ES-I3 (cell line): ENCODE results near the gene RGS6.

Experiments used
- H3K36me3 ChIP-seq: 2 replicates; pipeline ENCODE4 v1.6.1; 2013; ENCODE audit warnings: mild to moderate bottlenecking, low read length, control low read depth, moderate library complexity; ENCODE audit not compliant: insufficient read depth
- H3K4me1 ChIP-seq: 2 replicates; pipeline ENCODE4 v1.6.1; 2013; ENCODE audit warnings: mild to moderate bottlenecking, control low read depth, low read length; ENCODE audit not compliant: insufficient read depth
- H3K9ac ChIP-seq: 2 replicates; pipeline ENCODE4 v1.6.1; 2013; ENCODE audit warnings: low read depth, mild to moderate bottlenecking, low read length, moderate library complexity
- H3K9me3 ChIP-seq: 2 replicates; pipeline ENCODE4 v1.6.1; 2013; ENCODE audit warnings: mild to moderate bottlenecking, low read length, moderate library complexity; ENCODE audit not compliant: control insufficient read depth, insufficient read depth

The RGS6 gene

DNA sequence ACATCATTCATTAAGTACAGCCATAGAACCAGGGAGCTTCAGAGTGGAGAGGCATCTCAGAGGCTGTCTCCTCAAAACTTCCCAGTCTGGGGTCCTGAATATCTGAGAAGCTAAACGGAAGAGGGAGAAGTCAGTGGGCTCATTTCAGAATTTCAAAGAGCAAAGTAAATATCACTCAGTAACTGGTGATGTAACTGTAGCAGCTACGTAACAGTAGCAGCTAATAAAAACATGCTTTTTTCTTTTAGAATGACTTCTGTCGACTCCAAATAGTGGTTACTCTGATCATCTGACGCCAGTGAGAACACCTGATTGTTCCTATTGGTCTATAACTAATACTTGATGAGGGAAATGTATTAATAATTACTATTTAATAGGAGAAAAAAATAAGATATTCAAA, 578.3 kb downstream of the RGS6 start:
- no peaks in the 10 kb centered on the region for H3K9me3 ChIP-seq
- no peaks in the 10 kb centered on the region for H3K4me1 ChIP-seq
- no peaks in the 10 kb centered on the region for H3K36me3 ChIP-seq
- no peak overlapping the region for H3K9ac ChIP-seq

DNA sequence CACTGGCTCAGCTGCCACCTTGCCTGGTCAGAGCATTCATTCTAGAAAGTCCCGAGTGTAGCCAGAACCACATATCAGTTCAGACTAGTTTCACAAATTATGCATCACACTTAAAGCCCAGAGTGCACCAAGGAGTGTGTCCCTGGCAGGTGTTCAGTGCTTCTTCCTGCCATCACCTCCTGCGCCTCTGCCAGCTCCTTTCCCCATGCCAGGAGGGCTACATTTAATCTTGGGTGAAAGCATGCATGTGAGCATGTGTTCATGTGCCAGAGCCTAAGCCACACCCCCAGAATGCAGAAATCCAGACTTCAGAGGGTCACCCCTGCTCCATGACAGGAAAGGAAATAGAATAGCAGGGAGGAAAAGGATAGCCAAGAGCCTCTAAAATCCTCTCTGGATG, 580.1 kb downstream of the RGS6 start:
- Histone ChIP-seq H3K4me1 (no peaks in the 10 kb centered on the region), H3K9me3 (no peaks in the 10 kb centered on the region), H3K36me3 (no peaks in the 10 kb centered on the region), H3K9ac (no peak overlapping the region)

DNA sequence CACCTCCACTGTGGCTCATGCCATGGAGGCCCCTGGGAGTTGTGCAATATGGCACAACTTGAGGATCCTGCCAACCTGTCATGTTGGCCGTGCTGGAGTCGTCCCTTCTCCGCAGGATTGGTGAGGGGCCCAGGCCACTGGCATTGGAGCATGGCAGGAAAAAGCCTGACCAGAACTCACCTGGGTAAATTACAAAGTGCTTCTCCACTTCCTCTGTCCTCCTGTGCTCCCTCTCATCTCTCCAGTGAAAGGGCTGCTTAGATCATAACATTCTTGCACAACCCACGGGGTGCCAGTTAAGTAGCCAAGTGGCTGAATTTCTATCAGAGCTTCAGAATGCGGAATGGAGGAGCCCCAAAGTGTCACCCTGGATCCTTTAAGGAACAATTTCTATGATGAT, 580.7 kb downstream of the RGS6 start:
- Histone ChIP-seq H3K4me1 (no peaks in the 10 kb centered on the region), H3K9me3 (no peaks in the 10 kb centered on the region), H3K9ac (no peak overlapping the region), H3K36me3 (no peaks in the 10 kb centered on the region)

DNA sequence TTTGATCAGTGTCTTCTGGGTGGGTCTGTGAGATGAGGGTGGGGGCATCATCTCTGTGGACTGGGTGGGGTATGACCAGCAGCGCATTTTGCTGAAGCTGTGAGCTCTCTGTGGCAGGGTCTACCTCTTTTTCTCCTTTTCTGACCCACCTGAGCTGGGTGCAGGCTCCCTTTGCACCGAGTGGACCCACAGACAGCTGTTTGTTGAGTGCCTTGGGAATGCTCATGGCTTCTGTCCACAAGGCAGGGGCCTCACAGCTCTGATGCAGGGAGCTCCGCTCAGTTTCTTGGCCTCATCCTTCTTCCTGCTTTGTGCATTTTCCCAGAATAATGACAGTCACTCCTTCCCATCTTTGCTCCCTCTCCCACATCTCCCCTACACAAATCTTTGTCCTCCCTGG, 581.1 kb downstream of the RGS6 start:
- no peak overlapping the region for H3K9ac ChIP-seq
- no peaks in the 10 kb centered on the region for H3K9me3 ChIP-seq
- H3K4me1 ChIP-seq, result no peaks in the 10 kb centered on the region
- H3K36me3 ChIP-seq, result no peaks in the 10 kb centered on the region

DNA sequence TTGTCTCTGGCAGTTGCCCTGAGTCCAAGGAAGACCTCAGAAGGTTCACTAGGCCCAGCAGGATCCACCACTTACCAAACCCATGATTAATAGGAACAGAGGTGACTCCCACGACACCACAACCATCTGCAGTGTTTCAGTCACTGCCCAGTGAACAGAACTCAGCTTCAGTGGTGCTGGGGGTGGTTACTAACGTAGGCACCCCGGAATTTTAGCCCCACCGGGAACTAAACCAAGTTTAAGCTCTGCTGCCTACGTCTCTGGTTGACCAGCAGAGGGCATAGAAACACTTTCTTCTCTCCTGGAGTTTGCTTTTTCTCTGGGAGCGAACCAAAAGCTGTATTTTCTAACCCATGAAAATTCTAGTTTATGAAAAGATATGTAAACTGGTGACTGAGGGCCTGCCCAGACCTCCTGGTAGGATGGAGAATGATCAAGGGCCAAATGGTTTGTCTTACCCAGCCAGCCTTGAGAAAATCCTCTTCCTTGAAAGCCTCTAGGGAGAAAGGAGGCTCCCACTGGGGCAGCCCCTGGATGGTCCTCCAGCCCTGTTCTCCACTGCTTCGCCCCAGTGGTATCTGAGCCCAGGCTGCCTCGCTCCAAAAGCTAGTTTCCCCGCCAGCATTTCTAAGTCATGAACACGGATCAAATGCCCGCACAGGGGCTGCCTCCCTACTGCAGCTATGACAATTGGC, 581.9 kb downstream of the RGS6 start:
- Histone ChIP-seq H3K4me1 (no peaks in the 10 kb centered on the region), H3K9ac (no peak overlapping the region), H3K36me3 (no peaks in the 10 kb centered on the region), H3K9me3 (no peaks in the 10 kb centered on the region)

DNA sequence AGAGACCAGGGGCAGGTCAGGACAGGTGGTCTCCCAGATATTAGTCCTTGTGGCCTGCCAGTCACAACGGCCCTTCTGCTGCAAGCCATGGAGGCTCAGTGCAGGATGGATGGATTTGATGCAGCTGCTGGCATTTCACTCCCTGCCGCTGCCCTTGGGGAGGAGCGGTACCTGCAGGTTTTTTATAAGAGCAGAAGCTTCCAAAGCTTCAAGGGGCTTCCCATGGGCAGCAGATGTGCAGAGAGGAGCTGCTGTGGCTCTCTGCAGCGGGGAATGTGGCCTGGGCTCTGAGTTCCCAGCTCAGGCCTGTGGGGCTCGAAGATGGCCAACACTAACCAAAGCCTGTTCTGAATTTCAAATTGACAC, 582.4 kb downstream of the RGS6 start:
- Histone ChIP-seq H3K4me1 (no peaks in the 10 kb centered on the region), H3K9me3 (no peaks in the 10 kb centered on the region), H3K9ac (no peak overlapping the region), H3K36me3 (no peaks in the 10 kb centered on the region)

DNA sequence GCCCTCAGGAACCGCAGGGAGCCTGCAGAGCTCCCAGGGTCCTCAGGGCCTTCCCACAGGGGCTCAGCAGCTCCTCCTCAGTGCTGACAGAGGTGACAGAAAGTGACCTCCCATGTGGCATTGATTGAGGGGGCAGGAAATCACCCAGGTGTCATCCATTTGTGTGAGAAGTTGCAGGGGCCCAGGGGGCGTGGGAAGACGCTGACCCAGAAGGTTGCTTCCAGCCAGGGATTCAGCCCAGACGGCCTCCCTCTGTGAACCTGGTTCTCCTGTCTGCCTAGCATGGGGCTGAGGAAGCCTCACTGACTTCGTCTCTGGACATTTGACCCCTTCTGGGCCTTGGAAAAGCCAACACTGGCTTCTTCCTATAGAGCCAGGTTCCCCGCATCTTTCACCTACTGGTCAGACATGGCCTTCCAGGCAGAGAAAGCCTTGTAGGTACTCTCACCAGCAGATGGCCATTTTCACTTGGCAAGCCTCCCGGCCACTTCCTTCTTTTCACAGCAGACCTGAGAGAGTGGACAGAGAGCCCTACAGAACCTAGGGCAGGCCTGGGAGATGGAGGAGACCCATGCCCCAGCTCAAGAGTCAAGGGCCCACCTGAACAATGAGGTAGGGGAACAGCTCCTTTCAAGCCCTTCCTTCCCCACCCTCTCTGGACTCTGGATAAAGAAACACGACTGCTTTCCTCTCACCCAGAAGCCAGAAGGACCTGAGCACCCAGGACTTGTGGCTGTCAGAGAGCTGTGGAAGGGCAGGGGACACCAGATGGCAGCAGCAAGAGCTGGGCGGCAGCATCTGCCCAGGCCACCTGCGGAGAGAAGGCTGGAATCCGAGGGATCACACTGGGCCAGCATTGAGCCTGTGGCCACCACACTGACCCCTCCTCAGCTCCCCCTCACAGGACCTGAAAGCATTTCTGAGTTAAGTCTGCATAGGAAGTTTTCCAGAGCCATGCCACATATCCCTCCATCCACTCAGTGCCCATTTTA, 583.8 kb downstream of the RGS6 start:
- no peaks in the 10 kb centered on the region for H3K4me1 ChIP-seq
- H3K9me3 ChIP-seq, result peaks cover 4% of the 10 kb centered on the region
- H3K9ac ChIP-seq, result no peak overlapping the region
- no peaks in the 10 kb centered on the region for H3K36me3 ChIP-seq

DNA sequence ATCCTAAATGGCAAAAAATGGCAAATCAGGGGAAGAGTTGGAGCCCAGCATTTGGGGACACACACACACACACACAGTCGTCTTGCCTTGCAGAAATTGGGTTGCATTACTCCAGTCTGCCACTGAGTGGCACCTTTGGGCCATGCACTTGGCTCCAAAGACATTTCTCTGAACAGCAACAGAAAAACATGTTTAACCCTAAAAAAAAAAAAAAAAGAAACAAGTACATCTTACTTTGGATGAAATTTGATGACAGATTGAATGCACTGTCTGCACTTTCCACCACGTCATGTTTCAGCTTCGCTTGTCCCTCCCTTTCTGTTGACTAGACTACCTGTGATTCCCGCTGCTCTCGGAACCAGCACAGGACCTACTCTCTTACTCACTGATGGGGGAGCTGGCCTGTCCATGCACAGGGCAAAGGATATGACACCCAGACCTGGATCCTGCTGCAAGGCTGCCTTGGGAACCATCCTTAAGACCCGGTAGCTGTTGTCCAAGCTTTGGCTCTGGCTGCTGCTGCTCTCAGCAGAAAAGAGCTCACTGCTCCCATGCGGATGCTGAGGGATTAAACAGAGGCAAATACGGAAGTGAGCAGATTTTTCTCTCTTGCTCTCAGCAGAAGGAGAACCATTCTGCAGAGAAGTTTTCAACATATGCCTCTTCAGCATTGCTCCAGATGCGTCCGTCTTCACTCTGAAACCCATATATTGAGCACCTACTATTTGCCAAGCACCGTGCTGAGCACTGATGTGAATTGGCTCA, 584.9 kb downstream of the RGS6 start:
- Histone ChIP-seq H3K4me1 (no peaks in the 10 kb centered on the region), H3K9ac (no peak overlapping the region), H3K9me3 (peaks cover 4% of the 10 kb centered on the region), H3K36me3 (no peaks in the 10 kb centered on the region; the same call in 1 of the 2 replicates)

DNA sequence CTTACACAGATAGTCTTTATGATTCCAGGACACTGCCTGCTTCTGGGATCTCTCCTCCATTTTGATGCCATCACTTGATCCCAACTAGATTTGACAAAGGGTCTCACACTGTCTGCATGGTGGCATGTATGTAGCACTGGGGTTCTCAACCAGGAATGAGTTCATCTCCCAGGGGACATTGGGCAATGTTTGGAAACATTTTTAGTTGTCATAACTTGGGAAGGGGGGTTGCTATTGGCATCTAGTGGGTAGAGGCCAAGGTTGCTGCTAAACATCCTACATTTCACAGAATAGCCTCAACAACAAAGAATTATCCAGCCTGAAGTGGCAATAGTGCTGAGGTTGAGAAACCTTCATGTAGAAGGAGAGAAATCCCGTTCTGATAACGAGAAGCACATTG, 585.5 kb downstream of the RGS6 start:
- Histone ChIP-seq H3K9ac (no peak overlapping the region), H3K36me3 (no peaks in the 10 kb centered on the region; the same call in 1 of the 2 replicates), H3K4me1 (no peaks in the 10 kb centered on the region), H3K9me3 (peaks cover 4% of the 10 kb centered on the region)

DNA sequence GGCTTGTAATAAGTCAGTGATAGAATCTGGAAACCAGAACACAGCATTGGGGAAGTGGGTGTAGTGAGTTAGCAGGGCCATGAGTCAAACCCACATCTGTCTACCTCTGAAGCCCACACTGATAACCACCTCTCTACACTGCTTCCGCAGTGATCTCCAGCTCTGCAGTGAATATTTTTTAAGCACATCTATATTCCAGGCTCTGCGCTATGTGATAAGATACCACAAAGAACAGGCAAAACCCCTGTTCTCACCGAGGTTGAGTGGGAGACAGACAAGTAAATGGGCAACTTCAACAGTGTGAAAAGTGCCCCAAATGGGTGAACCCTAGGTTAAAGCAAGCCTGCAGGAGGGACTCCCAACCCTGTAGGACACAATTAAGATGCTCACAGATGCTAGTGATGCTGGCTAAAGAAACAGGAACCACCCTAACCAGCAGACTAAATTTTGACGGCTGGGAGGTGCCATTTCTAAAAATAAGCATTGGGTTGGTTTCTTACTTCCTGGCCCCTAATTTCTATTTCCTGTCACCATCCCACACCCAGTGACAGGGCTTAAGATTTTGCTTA, 586.7 kb downstream of the RGS6 start:
- peaks cover 4% of the 10 kb centered on the region for H3K9me3 ChIP-seq
- no peak overlapping the region for H3K9ac ChIP-seq
- H3K36me3 ChIP-seq, result no peaks in the 10 kb centered on the region; the same call in 1 of the 2 replicates
- H3K4me1 ChIP-seq, result no peaks in the 10 kb centered on the region

DNA sequence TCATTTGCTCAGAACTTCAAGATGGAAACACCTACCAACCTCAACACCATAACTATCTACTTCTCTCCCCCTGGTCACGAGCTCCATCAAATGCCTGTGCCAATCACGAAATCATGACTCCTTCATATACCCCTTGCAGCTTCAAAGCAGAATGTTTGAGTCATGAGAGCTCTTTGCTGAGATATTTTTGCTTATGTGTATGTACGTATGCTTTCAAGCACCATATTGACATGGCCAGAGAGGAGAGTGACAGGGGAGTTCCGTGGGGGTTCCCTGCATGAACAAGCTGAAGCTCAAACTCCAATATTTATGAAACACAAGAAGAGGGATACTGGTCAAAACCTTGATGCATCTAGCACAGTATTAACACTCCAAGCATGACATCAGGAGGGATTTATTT, 587.3 kb downstream of the RGS6 start:
- H3K9me3 ChIP-seq, result peaks cover 4% of the 10 kb centered on the region
- no peaks in the 10 kb centered on the region; the same call in 1 of the 2 replicates for H3K36me3 ChIP-seq
- H3K9ac ChIP-seq, result no peak overlapping the region
- H3K4me1 ChIP-seq, result no peaks in the 10 kb centered on the region

DNA sequence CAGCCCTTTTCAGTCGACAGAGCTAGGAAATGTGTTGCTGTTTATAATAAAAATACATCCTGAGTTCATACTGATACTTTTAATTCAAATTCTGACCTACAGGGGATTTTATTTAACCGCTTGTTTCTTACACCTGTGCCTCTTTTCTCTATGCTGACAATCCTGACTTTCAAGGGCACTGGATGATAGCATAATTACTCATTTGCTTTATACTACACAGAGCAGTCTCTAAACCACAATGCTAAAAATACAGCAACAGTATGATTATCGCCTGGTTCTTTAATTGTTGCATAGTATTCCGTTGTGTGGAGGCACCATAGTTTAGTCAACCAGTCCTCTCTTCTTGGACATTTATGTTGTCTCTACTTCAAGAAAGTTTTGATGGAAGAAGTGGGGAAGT, 588.8 kb downstream of the RGS6 start:
- H3K36me3 ChIP-seq, result no peaks in the 10 kb centered on the region; the same call in 1 of the 2 replicates
- H3K4me1 ChIP-seq, result no peaks in the 10 kb centered on the region
- no peak overlapping the region for H3K9ac ChIP-seq
- H3K9me3 ChIP-seq, result peaks cover 4% of the 10 kb centered on the region

DNA sequence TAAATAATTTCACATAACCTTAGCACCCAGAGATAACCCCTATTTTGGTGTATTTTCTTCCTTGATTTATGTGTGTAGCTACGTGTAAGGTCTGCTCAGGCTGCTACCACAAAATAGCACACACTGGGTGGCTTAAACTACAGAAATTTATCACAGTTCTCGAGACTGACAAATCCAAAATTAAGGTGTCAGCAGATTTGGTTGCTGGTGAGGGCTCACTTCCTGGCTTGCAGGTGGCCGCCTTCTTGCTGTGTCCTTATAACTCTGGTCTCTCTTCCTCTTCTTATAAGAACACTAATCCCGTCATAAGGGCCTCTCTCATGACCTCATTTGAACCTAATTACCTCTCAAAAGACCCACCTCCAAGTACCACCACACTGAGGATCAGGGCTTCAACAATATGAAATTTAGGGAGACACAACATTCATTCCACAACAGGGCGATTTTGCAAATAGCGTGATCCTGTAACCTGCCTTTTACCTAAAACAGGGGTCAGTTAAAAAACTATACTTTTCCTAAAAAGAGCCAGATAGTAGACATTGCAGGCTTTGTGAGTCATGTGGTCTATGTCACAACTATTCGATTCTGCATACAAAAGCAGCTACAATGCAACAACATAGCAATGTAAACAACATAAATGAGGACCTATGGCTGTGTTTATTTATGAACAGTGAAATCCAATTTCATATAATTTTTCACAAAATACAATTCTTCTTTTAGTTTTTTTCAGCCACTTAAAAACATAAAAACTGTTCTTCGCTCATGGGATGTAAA, 589.9 kb downstream of the RGS6 start:
- Histone ChIP-seq H3K9ac (no peak overlapping the region), H3K9me3 (peaks cover 4% of the 10 kb centered on the region), H3K36me3 (no peaks in the 10 kb centered on the region; the same call in 1 of the 2 replicates), H3K4me1 (no peaks in the 10 kb centered on the region)
